HG03060 (cell line): Measurements from ENCODE around the gene MTX2.
"Not testable (repeated sequence)": the region's sequence is repeated elsewhere in the genome, so short reads cannot be mapped to it uniquely, and the experiment has no call there.

Source experiments
- ATAC-seq: cut with Tn5 transposase; IDR thresholded peaks from one replicate; pipeline ENCODE4 v1.9.1; 2021; ENCODE audit warnings: low read depth, moderate number of reproducible peaks; ENCODE audit not compliant: unreplicated experiment

Gene MTX2

DNA sequence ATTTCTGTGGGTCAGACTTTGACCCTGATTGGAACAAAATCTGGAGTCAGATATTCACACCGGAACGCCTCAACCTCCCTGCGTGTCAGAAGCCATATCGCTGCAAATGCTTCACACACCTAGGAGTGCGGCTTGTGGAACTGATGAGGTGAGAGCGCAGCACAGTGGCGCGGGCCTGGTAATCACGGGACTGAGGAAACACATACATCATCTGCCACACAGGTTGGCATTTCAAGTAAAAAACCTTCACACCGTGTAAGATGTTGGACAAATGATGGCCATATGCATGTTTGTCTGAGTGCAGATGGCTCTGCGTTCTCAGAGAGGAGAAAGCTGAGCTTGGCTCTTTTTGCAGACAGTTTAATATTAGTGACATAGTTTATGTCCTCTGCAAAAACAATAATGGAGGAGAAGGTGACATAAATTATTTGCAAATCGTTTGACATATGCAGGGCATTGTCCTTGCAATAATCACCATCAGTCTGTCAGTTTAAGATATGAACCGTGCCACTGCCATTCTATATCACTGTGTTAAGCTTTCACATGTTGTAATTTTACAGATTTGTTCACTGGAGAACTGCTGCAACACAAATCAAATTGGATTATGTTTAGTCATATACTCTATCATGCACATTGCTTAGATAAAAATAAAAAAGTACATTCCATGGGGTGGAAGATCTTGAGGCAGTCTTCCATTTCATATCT lies 101.4 kb downstream of the MTX2 start:
- no peak for ATAC-seq

DNA sequence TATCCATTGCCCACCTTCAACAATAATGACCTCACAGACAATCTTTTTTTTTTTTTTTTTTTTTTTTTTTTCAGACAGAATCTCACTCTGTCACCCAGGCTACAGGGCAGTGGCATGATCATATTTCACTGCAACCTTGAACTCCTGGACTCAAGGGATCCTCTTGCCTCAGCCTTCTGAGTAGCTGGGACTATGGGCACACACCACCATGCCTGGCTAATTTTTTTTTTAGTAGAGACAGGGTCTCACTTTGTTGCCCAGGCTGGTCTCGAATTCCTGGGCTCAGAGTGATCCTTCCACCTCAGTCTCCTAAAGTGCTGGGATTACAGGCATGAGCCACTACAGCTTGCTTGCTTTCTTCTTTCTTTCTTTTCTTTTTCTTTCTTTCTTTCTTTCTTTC lies 103.9 kb downstream of the MTX2 start:
- ATAC-seq: not testable (repeated sequence)

DNA sequence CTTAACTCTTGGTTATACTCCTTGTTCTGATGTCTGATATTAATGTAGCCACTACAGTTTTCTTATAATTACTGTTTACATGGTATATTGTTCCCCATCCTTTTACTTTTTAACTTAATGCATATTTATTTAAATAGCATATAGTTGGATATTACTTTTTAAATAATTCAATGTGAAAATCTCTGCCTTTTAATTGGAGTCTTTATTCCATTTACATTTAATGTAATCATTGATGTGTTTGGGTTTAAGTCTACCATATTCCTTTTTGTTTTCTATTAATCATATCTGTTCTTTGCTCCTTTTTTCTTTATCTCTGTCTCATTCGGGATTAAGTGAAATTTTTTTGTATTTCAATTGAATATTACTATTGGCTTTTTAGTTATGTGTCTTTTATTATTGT lies 109.1 kb downstream of the MTX2 start:
- ATAC-seq: no peak

DNA sequence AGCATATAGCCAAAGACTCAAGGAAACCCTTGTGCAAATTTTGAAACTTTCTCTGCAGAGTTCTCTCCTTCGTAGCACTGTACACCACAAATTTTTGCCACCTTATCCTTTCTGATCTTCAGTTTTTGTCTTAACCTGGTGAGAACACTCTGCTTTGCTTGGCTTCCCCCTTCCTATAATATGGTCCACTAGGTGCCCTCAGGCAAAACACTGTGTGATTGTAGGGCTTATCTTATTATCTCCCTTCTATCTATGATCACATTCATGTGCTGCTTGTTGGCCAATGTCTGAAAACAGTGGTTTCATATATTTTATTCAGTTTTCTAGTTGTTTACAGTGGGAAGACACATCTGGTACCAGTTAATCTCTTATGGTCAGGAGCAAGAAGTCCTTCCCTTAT lies 111.1 kb downstream of the MTX2 start:
- ATAC-seq: no peak

DNA sequence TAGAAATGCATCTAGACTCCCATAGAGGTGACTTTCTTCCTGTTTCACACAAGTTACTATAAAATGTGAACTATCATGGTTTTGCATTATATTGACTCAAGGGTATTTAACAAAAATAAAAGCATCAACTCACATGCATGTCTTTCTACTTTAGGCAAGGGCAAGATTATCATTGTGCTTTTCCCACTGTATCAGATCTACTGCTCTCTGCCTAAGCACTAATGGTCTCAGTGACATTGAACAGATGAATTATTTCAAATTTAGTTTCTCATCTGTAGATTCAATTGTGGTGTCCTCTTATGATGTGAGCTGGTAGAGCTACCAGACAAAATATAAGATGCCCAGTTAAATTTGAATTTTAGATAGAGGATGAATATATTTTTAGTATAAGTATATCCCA lies 113.9 kb downstream of the MTX2 start:
- ATAC-seq: no peak

DNA sequence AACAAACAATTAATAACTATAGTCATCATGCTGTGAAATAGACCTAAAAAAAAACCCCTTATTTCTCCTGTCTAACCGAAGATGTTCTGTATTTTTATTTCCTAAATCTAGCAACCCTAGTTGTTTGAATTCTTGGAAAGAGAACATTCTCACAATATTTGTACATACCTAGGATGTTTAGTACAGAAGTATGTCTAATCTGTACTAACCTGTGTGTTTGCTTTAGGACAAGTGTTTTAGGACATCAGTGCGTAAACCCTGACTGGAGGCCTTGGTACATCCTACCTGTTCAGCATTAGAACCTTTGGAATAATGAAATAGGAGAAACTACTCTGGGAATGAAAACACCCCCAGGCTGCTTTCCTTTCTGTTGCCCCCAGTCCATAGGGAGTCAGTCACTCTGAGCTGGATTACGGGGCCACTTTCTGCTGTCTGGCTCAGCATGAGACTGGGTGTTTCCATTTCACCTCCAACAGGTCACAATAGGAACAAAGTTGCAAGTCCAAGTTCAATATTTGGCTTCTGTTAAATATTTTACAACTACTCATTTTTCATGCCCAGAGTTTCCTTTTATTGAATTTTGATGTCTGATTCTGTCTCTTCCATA lies 114.7 kb downstream of the MTX2 start:
- no peak for ATAC-seq

DNA sequence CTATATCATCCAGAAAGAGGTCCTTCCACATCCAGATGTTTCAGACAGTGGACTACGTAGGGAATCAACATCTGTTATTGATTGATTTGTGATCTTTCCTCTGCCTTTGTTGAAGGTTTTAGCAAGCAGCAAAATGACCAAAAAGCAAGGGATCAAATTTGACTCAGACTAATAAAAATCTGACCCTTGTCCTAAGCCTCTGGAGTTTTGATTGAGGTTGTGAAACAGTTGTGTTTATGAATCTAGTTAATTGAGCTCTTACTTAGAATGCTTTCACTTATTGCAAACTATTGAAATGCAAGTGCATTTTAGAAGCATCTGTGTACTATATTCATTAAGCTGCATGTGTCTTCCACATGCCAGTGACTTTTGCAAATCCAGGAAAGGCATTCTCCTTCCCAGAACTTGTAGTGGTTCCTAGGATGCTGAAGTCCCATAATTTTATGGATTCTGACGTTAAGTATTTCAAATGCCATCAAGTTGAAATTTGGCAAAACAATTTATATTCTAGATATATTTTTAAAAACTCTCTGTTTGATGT lies 116.0 kb downstream of the MTX2 start:
- ATAC-seq: no peak

DNA sequence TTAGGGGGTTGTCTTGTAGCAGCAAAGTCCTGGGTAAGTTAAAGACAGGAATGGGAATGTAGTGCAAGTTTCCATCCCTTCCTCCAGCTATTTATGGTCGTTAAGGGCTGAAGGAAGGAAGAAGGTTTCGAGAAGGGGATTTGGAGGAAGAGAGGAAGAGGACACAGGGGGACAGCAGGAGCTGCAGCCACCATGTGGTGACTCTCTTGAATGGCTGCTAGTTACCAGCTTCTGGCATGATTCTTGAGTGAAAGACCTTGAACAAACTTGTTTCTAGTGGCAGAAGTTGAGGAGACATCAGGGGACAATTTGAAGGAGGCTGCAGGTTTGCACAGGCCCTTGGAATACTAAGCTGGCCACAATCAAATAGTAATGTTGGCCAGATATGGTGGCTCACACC lies 116.6 kb downstream of the MTX2 start:
- no peak for ATAC-seq
